HG03060 (cell line): ENCODE results near the gene SLC10A7.
A peak's percentile ranks its signal among the peaks of the same experiment; 100 is the strongest.
"Not testable (repeated sequence)": the region's sequence is repeated elsewhere in the genome, so short reads cannot be mapped to it uniquely, and the experiment has no call there.

ENCODE experiments used
- ATAC-seq: cut with Tn5 transposase; IDR thresholded peaks from one replicate; pipeline ENCODE4 v1.9.1; 2021; ENCODE audit warnings: low read depth, moderate number of reproducible peaks; ENCODE audit not compliant: unreplicated experiment

SLC10A7 gene

DNA sequence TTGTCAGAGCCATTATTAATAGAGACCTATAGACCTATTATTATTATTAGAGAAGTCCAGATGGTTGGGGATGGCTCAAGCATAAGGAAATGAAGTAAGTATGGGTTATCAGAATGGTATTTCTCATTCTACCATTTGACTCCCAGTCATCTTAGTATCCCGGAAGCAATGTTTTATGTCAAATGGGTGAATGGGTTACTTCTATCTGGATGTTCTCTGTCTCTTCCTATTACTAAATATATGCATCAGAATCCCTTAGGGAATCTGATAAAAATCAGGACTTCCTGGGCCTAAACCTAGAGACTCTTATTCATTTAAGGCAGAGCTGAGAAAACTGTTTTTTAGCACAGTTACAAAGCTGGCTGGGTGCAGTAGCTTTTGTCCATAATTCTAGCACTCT lies 149.9 kb downstream of the SLC10A7 start:
- ATAC-seq = no peak

DNA sequence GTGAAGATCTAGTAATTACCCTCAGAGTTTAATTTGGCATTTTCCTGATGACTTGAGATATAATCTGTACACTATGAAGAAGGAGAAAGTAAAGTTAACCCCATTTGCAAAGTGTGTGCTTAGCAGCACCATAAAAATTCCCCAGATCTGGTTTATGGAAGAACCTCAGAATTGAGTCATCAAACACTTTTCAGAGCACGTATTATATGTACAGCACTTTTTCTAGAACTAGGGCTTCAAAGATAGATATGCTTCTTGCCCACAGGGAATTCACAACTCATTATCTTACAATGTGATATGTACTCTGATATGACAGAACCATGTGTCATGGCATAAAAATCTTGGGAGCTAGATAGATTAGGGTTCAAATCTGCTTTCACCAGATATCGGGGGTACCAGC lies 150.9 kb downstream of the SLC10A7 start:
- no peak for ATAC-seq

DNA sequence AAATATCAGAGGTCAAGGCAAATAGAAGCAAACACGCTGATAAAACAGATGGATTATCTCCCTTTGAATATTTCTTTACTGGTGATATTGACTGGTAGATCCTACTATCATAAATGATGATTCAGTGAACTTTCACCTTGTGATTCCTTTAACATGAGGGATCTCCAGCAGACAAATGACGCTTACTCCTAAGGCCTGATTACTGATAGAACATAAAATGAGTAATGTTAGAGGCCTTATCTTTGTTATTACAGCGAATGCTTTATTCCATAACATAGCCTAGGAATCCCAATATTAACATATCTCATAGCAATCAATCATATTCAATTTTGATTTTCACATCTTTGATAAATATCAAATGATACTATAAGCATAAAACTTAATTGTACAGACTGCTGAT lies 152.3 kb downstream of the SLC10A7 start:
- ATAC-seq = no peak

DNA sequence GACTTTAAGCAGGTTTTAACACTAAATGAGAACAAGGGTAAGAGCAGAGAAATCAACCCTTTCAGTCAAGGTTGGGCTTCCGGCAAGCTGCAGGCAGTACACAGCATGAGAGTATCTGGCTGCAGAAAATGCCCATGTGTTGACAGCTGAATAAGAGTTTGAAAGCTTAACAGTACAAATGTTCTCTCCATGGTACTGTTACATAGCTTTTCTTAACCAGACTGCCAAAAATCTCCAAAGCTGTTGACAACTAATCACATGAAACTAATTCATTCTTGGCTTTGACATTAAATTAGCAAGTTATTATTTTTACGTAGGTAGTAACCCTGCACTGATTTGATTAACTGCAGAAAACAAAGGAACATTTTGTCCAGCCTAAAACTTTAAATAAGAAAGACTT lies 153.5 kb downstream of the SLC10A7 start:
- no peak for ATAC-seq

DNA sequence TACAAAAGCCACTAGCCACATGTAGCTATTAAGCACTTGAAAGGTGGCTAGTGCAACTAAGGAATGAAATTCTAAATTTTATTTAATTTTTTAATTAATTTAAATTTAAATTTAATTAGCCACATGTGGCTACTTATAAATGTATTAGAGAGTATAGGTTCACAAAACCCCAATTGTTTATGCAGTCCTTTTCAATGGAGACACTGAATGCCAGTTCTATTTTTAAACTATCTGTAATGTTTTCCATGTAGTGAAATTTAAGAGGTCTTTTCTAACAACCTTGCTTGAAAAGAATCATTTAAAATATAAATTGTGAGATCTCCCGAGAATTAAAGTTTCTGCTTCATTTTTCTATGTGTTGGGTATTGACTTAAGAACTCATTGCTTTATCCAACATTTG lies 154.4 kb downstream of the SLC10A7 start:
- no peak for ATAC-seq

DNA sequence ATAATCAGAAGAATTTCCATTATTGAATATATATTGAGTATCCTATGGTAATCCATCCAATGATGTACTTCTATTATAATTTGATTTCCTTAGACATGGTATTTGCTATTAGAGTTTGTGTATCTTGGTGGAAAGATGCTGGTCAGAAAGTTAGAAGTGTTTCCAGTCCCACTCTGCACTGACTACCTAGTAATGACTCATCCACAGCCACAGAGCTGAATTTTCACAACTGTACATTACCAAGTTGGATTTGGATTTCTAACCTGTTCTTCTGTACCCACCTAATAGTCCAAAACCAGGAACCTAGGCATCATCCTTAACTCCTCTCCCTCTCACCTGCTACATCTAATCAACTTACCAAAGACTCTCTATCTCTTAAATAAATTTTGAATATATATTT lies 162.0 kb downstream of the SLC10A7 start:
- no peak for ATAC-seq

DNA sequence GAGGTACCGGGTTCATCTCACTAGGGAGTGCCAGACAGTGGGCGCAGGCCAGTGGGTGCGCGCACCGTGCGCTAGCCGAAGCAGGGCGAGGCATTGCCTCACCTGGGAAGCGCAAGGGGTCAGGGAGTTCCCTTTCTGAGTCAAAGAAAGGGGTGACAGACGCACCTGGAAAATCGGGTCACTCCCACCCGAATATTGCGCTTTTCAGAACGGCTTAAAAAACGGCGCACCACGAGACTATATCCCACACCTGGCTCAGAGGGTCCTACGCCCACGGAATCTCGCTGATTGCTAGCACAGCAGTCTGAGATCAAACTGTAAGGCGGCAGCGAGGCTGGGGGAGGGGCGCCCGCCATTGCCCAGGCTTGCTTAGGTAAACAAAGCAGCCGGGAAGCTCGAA lies 171.6 kb downstream of the SLC10A7 start:
- ATAC-seq = not testable (repeated sequence)

DNA sequence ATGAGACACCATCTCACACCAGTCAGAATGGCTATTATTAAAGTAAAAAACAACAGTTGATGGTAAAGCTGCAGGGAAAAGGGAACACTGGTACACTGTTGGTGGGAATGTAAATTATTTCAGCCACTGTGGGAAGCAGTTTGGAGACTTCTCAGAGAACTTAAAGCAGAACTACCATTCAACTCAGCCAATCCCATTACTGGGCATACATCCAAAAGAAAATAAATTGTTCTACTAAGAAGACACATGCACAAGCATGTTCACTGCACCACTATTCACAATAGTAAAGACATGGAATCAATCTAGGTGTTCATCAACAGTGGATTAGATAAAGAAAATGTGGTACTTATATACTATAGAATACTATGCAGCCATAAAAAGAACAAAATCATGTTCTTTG lies 172.4 kb downstream of the SLC10A7 start:
- ATAC-seq = no peak

DNA sequence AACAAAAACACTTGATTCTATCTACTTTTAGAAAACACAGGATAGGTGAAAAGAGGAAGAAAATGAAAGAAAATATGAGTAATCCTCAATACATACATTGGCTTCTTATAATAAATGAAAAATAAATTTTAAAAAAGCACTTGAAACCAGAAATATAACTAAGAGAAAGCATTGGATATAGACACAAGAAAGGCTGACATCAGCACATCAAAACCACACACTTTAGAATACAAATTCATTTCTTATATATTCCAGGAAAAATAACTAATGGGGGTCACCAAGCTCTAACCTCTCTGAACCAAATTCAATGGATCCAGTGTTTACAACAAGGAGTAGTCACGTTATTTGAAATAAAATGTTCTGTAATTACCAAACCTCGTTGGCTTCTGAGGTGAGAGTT lies 173.9 kb downstream of the SLC10A7 start:
- ATAC-seq = no peak

DNA sequence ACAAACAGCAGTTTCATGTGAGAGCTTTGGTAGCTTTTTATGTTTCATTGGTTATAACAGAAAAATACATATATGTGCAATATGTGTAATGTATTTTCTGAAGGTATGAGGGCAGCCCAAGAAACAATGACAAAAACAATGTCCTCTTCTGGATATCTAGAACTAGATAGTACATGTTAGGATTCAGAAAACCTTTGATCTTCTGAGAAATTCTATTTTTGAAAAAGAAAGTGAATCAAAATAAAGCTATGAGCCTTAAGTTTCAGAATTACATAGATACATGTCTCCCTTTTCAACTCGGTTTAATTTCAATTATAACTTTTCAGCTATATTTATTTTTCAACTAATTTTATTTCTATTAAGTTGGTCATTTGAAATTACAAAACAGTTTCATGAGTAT lies 175.5 kb downstream of the SLC10A7 start:
- no peak for ATAC-seq

DNA sequence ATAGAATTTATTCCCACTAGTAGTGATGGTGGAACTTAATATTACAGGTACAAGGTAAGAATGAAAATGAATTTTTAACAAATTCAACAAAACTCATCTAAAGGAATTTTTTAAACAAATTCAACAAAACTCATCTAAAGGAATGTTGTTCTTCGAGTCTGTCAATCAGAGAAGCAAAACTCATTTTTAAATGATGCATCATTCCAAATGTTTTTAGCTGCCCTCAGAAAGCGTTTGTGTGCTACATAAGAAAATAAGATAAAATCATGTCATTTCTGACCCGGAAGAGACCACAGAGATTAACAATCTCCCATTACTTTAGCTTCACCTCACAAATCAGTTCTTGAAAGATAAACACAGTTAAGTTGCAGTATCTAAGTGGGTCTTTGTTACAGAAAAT lies 178.0 kb downstream of the SLC10A7 start:
- ATAC-seq = no peak

DNA sequence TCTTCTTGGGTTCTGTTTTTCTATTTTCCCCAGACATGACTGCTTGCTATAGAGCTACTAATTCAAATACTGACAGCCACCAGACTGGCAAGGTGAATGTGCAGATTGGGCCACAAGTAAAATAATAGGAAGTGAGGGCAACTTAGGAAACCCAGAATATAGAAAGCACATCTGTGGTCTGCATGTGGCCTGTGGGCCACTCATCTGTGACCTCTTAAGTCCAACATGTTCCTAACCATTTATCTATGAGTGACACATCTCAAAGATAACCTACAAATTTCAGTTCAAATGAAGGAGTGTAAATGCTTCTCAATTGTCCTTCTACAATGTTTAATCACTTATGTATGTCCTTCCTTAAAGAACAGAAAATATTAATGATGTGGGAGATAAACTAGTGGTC lies 178.5 kb downstream of the SLC10A7 start:
- ATAC-seq = peak; percentile 59

DNA sequence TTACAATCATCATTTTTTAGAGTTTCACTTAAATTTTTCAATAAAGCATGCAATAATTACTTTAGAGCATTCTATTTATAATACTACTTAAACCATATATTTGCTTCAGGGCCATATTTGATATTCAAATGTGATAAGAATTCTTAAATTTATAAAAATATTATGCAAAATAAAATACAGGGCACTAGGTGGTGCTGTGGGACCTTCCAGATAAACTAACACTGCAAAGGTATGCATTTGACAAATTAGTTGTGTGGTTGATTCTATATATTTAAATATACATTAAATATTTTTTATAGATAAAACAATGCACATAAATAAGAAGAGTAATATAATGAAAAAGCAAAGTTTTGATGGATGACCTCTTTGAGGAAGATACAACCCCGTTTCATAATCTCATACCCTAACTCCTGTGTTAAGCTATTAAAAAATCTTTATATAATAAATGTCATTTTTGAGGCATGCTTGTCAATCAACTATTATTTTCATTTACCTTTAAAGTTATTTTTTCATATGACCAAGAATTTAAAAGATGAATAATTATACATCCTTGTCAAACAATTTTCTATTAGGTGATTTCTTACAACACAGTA lies 179.0 kb downstream of the SLC10A7 start:
- ATAC-seq = no peak

DNA sequence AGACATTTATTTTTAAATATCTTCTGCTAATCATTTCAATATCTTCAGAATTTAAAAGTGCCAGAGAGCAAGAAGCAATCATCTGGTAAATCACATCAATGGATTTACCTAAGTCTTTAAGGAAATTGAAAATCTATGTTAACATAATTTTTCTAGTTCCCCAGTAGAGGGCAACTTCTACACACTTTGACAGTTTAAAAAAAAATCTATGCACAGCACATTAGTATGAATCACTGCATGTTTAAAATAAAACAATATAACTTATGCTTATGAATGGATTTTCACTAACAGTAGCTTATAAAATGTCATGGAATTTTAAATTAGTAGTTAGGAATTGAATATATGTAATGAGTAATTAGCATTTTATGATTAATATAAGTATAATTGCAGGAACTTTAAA lies 180.9 kb downstream of the SLC10A7 start:
- no peak for ATAC-seq

DNA sequence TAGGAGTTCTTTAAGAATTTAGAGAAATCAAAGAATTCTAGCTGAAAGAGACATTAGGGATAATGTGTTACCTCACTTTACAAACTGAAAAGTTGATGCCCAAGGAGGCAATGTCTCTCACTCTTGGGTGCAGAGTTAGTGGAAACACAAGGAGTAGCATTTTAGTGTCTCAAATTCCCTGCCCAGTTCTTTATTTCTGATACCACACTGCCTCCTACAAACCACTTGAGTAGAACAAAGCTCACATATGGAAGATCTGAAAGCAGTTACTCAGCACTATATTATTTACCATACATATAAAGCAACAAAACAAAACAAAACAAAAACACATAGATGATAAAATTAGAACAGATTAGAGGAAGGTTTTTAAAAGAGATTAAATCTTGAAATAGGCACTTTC lies 183.2 kb downstream of the SLC10A7 start:
- ATAC-seq = no peak

DNA sequence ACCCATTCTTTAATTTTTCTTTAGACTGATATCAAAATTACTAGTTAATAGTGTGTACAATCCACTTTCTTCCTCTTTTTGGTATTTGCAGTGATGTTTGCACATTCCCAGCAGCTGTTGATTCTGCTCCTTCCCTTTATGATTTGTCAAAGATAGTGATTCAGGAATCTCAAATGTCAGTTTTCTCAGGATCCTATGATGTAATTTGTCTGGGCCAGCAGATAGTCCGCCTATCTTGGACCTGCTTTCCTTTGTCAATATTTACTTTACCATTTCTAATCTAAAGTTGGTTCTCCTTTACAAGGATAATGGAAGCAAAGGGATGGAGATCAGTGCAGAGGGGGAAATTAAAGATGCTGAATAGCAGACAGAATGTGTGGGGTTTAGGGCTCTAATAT lies 185.3 kb downstream of the SLC10A7 start:
- no peak for ATAC-seq

DNA sequence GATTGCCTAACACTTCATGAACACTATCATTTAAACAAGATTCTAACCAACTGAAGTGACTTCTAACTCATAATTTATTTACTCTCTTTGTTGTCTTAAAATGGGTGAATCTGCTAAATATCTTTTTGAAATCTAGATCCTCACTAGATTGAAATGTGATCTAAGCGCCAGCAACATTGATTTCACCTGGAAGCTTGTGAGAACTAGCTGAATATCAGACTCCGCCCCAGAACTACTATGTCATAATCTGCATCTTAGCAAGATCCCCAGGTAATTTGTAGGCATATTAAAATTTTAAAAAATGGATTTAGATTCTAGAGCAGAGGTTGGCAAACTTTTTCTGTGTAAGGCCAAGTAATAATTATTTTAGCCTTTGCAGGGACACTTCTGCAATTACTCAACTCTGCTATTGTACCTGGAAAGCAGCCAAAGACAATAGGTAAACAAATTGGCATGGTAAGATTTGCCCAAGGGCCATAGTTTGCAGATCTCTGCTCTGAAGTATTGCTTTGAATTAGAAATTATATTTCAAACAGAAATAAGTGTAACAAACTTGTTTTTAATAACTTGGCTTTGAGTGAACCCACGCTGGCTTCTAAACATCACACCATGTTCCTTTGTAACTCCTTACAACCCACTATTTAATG lies 185.9 kb downstream of the SLC10A7 start:
- no peak for ATAC-seq

DNA sequence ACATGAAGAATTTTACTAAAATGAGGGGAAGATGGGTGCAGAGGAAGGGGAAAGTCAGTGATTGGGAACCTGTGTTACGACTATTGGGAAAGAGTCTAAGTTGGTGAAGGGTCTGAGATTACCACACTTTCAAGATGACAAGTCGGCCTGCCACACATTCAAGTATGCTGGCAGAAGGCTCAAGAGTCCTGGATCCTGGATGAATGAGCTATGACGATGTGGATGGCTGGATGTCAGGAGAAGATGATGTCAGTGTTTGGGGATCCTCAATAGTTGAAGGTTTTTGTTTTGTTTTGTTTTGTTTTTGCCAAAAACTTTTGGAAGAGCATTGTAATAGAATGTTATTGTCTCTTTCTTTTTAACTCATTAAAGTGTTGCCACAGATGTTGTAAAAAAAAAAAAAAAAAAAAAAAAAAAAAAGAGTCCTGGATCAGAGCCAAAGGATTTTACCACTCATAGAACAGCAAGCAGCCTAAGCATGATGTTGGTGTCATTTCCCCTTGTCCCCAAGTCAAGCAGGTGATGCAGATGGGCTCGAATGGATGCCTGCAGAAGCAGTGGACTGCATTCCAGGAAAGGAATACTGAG lies 186.8 kb downstream of the SLC10A7 start:
- no peak for ATAC-seq

DNA sequence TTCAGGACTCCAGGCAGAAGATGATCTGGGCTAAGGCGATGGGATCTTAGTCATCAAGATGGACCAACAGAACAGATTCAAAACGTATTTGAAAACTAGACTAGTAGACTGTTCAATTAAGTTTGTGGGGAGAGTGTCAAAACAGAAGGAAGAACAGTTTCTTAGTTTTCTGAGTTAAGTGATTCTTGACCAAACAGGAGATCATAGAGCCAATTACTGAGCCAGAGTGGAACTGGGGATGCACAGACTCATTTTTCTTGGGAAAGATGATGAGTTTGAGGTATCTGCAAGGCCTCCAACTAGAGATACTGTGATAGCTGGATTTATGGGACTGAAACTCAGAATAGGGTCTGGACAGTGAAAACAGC lies 187.9 kb downstream of the SLC10A7 start:
- no peak for ATAC-seq

DNA sequence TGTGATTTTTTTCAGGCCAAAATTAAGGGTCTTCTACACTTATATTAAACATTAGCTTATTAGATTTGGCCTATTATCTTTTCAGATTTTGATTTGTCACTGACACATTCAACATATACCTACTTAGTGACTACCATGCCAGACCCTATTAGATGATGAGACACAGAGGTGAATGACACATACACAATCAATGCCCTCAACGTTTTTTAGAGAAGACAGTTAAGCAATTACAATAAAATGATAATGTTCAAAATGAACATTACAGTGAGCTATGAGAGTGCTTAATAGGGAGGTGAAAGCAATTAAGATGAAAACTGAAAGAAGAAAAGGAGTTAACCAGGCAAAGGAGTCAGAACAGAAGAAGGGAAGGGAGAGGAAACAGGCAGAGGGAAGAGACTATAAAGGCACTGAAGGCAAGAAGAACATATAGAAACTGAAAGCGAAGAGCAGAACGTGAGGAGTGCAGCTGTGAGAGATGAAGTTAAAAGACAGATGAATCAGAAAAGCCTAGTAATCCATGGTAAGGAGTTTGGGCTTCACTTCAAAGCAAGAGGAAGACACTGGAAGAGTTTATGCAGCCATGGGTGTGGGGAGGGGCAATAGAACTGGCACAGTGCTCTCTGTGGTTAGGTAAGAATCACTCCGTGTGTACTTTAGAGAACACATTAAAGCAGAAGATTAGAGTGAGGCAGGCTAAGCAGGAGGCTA lies 188.4 kb downstream of the SLC10A7 start:
- peak; percentile 79 for ATAC-seq

DNA sequence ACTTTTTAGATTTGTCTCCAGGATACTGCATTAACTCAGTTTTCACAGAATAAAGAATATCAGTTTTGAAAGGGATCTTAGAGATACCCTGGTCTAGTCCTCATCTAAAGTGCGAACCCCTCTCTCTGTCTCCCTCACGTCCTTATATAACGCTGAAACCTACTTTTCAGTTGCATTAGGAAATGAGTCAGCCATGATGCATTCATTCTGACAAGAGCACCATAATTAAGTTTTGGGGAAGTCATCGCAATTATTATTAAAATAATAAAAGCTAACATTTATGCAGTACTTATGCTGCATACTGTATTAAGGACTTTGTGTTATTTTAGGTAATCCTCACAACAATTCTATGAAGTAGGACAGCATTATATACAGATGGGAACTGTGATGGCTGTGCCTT lies 191.3 kb downstream of the SLC10A7 start:
- no peak for ATAC-seq
